ENCODE results near the gene PTCD2.

DNA sequence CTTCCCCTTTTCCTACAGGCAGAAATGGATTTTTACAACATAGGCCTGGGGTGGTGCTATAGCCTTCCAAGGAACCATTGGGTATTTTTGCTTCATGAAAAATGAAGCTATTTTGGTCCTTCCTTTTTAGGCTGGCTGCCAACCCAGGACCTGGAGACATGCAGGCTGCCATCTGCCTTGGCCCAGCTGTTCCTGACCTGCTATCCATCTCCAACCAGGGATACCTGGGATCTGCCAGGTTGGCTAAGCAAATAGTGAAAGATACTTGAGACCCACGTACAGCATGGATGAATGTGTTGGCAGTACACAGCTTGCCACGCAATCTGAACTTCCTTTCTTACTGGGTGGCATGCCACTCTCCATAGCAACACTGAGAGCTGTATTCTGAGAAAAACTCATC, 31.2 kb upstream of the PTCD2 start:
- TF ChIP-seq, protein P1, sequence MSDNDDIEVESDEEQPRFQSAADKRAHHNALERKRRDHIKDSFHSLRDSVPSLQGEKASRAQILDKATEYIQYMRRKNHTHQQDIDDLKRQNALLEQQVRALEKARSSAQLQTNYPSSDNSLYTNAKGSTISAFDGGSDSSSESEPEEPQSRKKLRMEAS (IDR thresholded peaks at IDR 0.05; ENCODE audit: insufficient read depth, insufficient read length): no peak
- no peak for TF ChIP-seq EZH2 (IDR thresholded peaks at IDR 0.05; ENCODE audit: borderline replicate concordance, low read depth, low read length, severe bottlenecking)
